HG03097 (cell line): ENCODE data around the gene DCAF8.

ENCODE experiments used
- ATAC-seq: cut with Tn5 transposase; IDR thresholded peaks from one replicate; pipeline ENCODE4 v1.9.1; 2021; ENCODE audit not compliant: unreplicated experiment, low FRiP score

The DCAF8 gene

DNA sequence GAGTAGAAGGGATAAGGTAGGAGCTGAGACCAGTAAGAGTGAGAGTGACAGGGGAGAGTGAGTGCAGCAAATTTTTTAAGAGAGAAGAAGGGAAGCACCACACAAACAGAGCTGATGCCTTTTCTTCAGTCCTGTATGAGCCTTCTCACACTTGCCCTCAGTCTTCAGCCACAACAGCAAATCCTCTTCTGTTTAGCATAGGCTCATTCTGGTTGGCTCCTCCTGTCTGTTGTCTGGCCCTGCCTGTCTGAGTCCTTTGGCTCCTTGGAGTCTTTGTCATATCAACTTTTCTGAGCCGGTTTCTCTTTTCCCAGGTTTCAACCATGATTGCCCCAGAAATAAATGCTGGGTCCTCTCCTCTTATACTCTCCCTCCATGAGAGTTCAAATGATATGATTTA lies 84.7 kb downstream of the DCAF8 start:
- no peak for ATAC-seq

DNA sequence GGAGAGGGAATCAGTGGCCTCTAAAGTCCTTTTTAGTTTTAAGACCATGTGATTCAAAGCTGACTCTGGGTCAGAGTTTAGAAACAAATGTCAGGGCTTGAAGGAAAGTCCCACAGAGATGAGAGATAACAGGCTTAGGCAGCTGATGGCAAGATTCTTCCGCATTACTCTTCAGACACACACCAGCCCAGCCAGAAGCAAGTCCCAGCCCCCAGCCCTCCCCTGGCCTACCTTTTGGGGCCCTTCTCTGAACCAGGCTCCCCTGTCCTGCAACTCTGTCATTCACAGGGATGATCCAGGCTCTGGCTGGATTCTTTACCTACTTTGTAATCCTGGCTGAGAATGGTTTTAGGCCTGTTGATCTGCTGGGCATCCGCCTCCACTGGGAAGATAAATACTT lies 85.1 kb downstream of the DCAF8 start:
- no peak for ATAC-seq

DNA sequence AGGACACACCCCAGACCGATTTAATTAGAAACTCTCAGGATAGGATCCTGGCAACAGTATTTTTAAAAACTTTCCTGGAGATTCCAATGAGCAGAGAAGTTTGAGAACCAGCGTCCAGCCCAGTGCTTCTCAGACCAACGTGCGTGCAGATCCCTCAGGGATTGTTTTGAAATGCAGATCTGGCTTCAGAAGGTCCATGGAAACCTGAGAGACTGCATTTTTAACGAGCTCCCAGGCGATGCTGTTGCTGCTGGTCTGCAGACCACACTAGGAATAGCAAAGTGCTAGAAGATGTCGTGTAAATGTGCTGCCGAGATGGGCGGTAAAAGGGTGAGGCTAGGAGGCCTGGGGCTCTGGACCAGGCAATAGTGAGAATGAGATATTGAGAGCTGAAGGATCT lies 90.4 kb downstream of the DCAF8 start:
- ATAC-seq = no peak

DNA sequence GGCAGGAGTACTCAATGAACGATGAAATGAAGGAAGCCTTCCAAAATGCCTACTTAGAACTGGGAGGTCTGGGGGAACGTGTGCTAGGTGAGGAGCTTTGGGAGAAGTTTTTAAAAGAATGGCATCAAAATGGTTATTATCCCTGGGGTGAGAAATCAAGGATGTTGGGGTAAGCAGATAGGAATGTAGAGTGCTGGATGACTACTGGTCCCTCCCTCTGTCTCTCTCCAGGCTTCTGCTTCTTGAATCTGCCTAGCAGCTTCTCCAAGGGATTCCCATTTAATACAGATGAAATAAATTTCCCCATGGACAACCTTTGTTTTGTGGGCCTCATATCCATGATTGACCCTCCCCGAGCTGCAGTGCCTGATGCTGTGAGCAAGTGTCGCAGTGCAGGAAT lies 91.0 kb downstream of the DCAF8 start:
- no peak for ATAC-seq

DNA sequence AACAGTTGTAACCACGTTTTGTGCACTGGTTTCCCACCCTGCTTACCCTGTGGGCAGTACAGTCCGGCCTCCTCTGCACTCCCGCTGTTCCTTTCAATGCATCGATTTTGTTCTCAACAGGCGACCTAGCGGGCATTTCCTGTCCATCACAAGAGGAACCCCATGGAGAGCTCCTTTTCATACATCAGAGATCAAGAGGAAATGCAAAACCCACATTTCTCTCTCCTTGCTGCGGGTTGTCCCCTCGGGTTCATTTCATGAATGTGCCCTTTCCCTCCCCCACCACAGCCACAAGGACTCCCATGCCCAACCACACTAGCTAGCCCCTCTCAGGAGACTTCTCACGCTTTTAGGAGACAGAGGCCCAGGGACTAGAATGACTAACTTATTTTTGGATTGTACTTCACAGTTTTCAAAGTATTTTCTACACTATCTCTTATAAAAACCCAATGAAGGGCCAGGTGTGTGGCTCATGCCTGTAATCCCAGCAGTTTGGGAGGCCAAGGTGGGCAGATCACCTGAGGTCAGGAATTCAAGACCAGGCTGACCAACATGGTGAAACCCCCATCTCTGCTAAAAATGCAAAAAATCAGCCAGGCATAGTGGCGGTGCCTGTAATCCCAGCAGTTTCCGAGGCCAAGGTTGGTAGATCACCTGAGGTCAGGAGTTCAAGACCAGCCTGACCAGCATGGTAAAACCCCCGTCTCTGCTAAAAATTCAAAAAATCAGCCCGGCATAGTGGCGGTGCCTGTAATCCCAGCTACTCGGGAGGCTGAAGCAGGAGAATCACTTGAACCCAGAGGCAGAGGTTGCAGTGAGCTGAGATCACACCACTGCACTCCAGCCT lies 92.6 kb downstream of the DCAF8 start:
- peak; percentile 68 for ATAC-seq

DNA sequence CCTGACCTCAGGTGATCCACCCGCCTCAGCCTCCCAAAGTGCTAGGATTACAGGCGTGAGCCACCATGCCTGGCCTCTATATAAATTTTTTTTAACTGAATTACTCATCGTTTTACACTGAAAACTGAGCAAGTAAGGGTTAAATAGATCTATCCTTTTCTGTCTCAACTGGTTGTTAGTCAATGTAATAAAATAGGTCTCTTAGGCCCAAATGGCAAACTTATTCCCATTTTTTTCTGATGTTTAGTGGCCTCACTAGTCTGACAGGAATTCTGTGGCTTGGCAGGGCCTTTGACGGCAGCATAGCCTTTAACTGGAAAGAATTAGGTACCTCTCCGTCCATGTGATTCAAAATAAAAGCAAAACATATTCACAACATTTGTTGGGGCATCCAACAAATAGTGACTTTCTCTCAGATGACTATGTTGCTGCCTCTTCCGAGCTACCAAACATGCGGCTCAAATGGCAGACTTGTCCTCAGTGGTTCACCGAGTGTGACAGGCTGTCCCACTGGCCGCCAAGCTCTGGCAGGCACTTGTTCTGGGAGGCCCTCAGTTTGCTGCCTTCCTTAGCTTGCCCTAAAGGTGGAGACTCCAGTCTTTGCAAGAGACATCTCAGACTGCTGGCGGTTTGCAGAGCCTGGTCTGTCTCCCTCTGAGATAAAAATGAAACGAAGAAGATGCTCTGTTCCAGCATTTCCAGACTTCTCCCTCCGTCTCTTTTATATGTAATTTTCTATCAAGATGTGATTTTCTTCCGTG lies 93.6 kb downstream of the DCAF8 start:
- ATAC-seq = no peak

DNA sequence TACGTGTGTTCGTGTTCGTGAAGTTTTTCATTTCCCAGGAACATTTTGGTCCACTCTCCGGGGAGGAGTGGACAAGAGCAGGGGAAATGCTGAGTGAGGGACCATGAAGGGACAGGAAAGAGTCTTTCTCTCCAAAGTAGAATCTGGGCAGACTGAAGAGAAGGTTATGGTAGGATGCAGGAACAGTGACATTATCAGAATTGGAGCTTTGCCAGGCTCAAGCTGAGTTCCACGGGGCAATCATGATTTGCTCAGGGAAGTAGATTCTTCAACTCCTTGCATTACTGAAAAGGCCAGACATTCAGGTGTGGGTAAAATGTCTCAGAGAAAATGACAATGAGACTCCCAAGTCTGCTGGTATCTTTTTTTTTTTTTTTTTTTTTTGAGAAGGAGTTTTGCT lies 94.3 kb downstream of the DCAF8 start:
- no peak for ATAC-seq

DNA sequence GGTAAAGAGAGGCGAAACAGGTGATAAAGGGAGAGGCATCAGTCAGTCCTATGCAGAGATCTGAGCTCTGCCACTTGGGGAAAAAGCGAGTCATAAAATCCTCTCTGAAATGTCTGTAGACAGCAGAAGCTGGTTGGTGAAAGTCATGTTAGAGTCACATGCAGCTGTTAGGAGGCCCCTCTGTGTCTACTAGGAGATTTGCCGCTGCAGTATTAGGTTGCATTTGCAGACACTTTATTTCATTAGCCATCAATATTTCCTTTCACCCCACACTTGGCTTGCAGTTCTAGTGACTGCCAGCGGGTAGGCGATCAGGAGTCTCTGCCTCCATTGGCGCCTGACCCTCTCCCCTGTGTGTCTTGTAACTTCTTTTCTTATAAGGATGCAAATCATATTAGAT lies 94.8 kb downstream of the DCAF8 start:
- no peak for ATAC-seq

DNA sequence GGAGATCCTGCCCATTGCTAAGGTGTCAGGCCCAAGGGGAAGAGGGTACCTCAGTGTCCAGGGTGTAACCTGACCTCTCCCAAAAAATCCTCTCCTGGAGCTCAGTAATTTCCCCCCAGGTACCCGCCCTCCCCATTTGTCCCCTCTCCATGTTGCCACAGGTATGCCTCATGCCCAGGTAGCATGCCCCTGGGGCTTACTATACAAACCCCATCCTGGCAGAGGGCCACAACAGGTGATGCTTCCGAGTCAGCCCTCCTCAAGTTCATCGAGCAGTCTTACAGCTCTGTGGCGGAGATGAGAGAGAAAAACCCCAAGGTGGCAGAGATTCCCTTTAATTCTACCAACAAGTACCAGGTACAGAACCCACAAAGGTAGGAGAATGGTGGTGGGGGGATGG lies 95.3 kb downstream of the DCAF8 start:
- no peak for ATAC-seq

DNA sequence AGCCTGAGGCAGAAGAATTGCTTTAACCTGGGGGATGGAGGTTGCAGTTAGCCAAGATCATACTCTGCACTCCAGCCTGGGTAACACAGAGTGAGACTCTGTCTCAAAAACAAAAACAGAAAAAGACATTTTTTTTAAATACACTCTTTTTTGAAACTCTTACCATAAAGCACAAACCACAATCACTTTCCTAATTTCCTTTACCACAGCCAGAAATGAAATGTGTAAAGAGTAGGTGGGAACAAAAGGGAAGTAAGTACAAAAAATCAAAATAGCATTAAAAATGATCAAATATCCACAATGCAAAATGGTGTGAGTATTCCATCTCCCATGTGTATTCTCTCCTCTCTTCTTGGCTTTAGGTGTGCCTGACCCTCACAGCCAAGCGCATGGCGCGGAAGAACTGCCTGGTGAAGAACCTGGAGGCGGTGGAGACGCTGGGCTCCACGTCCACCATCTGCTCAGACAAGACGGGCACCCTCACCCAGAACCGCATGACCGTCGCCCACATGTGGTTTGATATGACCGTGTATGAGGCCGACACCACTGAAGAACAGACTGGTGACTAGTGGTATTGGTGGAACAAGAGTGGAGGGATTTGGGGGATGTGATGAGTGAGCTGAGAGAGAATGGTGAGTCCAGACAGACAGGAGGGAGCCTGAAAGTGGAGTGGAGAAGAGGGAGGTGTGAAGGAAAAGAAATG lies 96.0 kb downstream of the DCAF8 start:
- ATAC-seq = no peak
